GM21381 (cell line): Measurements from ENCODE around the gene MAD2L2.

Source experiments
- ATAC-seq: cut with Tn5 transposase; IDR thresholded peaks from one replicate; pipeline ENCODE4 v1.9.1; 2021; ENCODE audit warnings: mild to moderate bottlenecking, moderate library complexity; ENCODE audit not compliant: unreplicated experiment

MAD2L2 gene

GRCh38 chr1:11681071-11681771 is at the start of gene MAD2L2:
TSS of gene MAD2L2 (minus strand) at chr1:11681148. CDS start at chr1:11680601, 547 bp downstream.
- peak; percentile 82 for ATAC-seq

- ATAC-seq: no peak
These were observed 49.5 kb upstream of the MAD2L2 start for GRCh38 chr1:11730429-11730891.

- ATAC-seq: no peak
These were observed 48.8 kb upstream of the MAD2L2 start for GRCh38 chr1:11729498-11730428.

GRCh38 chr1:11729155-11729497 is 48.2 kb upstream of the MAD2L2 start:
- ATAC-seq: no peak

GRCh38 chr1:11728126-11728806 is 47.3 kb upstream of the MAD2L2 start:
- ATAC-seq: no peak

GRCh38 chr1:11727119-11727518 is 46.2 kb upstream of the MAD2L2 start:
- no peak for ATAC-seq

GRCh38 chr1:11725616-11726015 is 44.7 kb upstream of the MAD2L2 start:
- ATAC-seq: no peak

- no peak for ATAC-seq
These were observed 41.6 kb upstream of the MAD2L2 start for GRCh38 chr1:11722538-11722937.

- ATAC-seq: no peak
These were observed 40.4 kb upstream of the MAD2L2 start for GRCh38 chr1:11721311-11721710.

- no peak for ATAC-seq
These were observed 39.6 kb upstream of the MAD2L2 start for GRCh38 chr1:11720525-11720924.

- no peak for ATAC-seq
These were observed 39.1 kb upstream of the MAD2L2 start for GRCh38 chr1:11720033-11720376.

GRCh38 chr1:11719313-11720032 is 38.5 kb upstream of the MAD2L2 start:
- no peak for ATAC-seq

GRCh38 chr1:11714831-11715575 is 34.1 kb upstream of the MAD2L2 start:
- ATAC-seq: no peak

GRCh38 chr1:11713095-11713494 is 32.1 kb upstream of the MAD2L2 start:
- no peak for ATAC-seq

- no peak for ATAC-seq
These were observed 31.3 kb upstream of the MAD2L2 start for GRCh38 chr1:11712285-11712684.

- no peak for ATAC-seq
These were observed 30.5 kb upstream of the MAD2L2 start for GRCh38 chr1:11711490-11711889.

- no peak for ATAC-seq
These were observed 27.8 kb upstream of the MAD2L2 start for GRCh38 chr1:11708554-11709350.

GRCh38 chr1:11707621-11708276 is 26.8 kb upstream of the MAD2L2 start:
- ATAC-seq: no peak

GRCh38 chr1:11706292-11706691 is 25.3 kb upstream of the MAD2L2 start:
- no peak for ATAC-seq
